Stimulated activated CD4-positive, alpha-beta T cell treated with anti-CD3 and anti-CD28 coated beads, TNF-alpha, amount 100 ng/mL, for 4 hours (primary cell): ENCODE data around the gene FOXG1.

Experiments used
- DNase-seq, 3 experiments: peaks; one replicate each; pipeline ENCODE4 v3.0.0-alpha.2; 2020; ENCODE audit warnings: low read depth in 3 of 3

FOXG1 gene

DNA sequence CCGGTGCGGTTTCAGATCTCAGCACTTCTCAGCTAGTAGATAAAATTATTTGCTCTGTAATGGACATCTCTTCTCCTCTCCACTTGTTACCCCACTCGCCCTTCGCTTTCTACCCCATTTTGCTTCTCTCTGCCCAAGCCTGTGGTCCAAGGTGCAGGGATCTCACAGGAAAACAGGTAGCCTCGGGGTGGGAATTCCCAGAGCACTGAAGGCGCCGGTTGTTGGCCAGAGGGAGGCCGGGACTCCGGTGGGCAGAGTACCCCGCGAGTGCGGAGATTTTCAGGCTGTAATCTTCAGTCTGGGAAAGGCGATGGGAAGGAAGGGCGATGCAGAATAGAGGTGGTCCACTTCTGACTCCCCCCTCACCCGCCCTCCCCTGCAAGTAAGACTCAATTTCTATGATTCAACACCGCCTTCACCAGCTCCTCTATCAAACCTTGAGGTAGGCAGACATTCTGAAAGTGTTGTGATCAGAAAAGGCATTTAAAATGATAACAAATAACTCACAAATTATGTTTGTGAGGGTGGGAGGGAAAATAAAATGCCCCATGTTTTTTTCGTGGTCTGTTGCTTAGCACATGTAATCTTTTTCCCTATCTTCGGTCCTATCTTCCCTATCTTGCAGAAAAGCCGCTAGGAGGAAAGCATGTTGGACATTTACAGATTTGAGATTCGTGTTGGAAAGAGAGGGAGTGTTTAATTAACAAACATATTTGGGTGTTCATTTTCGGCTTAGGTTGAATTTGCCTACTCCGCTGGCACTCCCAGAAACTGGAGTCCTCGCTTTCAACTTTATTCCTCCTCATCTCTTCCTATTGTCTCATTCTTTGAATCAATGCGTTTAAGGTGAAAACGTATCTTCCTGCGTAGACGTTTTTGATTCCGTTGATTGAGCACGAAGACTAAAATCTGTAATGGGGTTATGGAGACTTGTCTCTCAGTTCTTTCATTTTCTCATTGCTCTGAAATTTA is 8.5 kb downstream of the FOXG1 start:
- DNase-seq, result no peak

DNA sequence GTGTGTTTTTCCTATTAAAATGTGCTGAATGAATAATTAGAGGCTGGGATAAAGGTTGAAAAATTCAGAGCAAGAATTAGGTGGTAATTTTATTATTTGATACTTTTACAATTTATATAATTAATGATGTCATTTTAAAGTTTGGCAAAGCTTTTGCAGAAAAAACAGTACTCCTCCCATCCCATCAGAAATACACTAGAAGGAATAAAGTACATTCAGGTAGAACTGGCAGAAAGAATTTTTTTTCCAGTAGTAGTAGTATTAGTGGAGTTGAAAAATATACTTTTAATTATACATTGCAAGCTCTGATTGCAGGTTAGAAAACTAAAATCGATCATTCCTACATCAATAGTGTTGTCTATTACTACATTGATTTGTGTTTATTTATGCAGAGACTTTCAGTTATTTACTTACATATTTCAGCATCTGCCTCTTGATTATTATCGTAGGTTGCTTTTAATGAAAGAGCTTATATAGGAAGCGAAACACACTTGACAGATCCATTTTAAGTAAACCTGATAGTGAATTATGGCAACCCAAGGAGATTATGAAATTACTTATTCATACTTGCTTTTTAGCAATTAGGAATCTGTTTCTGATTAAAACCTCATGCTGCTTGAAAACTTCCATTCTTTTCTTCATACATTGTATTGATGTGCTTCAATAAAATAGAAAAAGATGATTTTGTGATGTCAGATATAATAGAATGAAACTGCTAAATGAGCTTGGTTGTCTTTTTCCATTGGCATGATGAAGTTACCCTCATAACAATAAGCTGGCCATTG is 10.1 kb downstream of the FOXG1 start:
- DNase-seq, result no peak

DNA sequence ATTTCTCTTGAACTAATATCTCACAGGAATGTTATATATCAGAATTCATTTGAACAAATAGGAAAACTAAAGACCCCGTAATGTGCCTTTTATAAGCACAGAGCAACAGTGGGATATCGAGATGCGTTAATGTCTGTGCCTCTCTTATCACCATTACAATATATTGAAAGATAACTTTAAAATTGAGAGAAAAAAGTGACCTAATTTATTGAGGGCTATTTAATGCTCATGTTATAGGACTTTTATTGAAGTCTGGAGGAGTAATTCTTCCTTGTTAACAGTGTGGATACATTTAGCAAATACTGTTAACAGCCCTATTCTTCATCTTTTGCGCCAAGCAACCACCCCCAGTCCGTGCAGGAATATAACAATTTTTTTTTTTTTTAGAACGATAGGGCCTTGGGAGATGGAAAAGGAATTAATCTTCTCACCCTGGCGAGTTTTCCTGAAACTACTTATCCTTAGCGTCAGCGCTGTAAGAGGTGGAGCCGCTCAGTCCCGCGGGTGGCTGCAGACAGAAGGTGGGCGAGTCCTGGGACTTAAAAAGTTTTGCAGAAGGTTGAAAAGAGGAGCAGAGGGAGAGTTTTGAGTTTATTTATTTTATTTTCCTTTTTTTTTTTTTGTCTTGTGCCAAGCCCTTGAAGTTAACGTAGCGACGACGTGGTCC is 11.0 kb downstream of the FOXG1 start:
- no peak for DNase-seq

DNA sequence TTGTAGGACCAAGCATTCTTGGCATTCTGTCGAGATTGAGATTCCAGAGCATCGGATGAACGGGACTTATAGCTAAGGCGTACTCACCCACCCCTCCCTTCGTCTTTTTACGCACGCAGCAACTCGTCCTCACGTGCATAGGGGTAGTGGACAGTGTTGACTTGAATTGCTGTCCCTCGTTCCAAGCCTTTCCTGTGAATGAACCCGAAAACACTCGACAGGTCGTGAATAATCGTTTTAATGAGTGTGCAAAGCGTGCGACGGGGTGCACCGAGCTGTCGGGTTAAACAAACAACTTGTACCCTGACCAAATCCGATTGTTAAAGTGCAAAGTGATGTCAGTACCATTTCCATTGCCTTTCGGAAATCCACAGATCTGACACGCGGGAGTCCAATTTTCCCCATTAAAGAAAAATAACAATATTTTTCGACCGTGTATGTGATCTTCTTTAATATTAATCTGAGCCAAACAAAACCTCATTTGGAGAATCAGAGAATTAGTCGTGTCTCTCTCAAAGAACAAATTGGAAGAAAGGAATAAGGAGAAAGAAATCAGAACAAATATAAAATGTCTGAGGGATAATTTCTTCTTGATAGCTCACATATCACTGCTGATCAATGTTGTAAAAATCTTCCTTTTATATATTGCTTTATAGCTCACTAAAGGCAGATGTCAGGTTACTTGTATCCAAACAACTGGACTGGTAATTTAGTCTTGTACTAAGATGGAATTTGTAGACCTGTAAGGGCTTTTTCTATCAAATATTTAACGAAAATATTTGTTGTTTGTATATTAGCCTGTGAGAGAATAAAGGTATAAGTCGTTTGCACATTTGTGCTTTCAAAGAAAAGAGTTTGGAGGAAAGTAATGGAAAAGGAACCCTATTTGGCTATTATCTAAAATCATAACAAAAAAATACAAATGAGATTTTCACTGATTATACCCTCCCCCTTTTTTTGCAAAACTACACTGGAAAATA is 11.8 kb downstream of the FOXG1 start:
- DNase-seq, result no peak

DNA sequence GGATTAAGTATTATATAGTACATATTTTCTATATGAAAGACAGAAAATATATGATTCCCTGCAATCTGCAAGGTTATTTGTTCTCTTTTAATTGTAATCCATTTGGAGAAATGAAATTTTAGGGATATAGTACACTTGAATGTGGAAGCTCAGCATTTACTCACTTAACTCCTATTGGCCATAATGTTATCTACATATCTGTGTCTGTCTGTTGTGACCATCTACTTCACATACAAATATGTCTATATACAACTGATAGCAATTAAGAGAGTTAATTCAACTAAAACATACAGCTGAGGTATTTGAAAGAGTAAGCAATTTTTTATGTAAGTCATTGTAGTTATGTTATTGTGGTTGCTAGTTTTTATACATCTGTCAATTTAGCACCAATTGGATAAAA is 12.9 kb downstream of the FOXG1 start:
- DNase-seq, result no peak

DNA sequence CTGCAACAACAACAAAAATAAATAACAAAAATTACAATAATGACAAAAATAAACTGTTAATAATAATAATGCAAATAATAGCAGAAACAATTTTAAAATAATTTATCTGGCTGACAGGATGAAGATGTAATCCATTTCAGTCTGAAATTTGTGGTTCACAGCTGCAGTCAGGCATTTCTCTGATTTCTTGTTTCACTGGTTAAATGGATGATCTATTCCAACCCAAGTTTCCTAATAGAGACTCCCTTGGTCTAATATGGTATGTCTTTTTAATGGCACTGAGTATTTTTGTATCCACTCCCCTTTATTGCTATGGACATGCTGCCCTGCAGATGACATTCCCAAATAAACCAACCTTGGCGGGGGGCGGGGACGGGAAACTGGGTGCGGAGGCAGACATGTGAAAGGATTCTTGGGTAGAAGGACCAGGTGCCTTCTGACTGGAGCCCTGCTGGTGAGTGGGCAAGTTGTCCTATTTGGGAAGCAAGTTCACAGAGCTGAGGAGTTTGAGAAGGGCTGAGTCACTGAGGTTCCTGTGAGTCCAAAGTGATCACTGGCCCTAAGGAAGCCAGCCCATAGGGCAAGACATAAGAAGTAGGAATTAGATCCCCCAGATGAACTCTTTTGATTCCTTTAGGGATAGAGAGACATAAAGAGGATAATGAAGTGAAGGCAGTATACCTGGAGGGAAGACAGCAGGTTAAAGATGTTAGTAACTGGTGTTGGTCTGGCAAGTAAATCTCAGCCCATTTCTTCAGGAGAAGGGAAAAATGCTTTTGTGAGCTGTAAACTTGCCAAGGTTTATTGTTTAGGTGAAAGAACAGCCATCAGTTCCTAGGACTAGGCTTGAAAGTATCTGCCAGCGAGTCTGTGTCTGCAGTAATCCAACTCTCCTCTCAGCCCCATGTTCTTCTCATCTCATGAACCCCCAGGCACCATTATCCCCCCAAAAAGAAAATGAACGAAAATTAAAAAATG is 14.5 kb downstream of the FOXG1 start:
- DNase-seq, result no peak

DNA sequence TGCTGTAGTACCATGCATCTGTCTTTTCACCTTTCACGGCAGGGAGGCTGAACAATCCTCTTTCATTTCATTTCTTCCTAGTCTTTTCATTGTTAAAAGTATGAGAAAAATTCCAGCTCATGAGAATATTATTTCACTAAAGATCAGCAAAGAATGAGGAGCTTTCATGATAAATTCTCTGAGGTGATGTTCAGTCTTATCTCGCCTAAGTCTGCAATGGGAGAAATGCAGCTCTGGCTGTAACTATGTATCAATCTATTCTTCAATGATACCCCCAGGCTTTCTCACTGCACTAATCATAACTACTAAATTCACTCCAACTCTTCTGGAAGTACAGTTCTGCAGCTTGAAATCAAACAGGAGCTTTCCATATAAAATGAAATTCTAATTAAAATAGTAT is 15.7 kb downstream of the FOXG1 start:
- no peak for DNase-seq

DNA sequence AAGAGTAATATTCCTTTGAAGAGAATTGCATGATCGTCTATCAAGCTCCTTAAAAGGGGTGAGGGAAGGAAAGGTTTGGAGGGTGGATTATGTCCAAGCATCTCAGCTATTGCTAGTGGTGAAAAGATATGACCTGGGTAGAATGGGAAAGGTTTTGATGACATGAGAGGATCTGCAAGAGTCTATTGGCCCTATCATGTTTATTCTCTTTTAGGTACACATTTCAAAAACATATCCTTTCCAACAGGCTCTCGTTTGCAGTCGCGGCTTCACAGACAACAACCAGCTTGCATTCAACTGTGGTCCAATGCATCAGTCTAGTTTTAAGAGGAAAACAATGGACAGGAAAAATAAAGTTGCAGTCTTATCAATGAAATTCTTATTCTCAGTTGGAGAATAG is 17.1 kb downstream of the FOXG1 start:
- DNase-seq, result no peak

DNA sequence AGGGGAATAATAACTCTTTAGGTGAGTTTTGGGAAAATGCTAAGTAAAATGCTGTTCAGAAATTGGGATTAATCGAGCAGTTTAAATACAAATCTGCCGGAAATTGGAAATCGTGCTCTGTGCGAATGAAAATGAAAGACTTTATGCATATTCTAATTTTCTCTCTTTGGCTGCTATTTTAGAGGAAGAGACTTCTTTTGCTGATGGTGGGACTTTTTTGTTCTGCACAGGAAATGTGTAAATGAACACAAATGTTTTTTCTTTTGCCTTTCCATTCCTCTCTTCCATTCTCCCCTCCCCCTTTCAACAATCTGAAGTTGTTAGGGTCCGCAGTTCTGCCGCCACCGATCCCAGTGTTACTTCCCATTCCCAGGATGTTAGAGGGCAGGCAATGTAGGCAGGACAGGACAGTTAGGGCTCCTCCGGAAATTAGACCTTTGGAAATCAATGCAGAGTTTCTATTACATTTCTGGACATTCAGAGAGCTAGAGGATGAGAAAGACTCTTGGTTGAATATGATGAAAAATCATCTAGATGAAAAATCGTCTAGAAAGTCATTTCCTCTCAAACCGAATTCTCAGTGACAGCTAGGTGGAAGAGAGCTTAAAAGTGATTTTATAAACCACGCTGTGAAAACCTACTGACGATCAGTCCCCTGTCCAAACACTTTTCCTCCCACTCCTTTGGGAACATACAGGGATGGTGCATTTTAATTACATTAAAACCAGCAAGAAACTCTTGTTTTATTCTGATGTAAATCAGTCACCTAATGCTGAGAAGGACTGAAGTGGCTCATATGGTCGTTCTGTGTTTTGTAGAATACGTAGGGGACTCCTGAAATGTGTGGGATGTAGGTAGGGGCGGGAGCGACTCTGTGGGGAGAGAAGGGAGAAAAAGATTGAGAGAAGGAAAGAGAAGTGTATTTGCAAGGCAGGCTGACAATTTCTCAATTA is 17.8 kb downstream of the FOXG1 start:
- no peak for DNase-seq

DNA sequence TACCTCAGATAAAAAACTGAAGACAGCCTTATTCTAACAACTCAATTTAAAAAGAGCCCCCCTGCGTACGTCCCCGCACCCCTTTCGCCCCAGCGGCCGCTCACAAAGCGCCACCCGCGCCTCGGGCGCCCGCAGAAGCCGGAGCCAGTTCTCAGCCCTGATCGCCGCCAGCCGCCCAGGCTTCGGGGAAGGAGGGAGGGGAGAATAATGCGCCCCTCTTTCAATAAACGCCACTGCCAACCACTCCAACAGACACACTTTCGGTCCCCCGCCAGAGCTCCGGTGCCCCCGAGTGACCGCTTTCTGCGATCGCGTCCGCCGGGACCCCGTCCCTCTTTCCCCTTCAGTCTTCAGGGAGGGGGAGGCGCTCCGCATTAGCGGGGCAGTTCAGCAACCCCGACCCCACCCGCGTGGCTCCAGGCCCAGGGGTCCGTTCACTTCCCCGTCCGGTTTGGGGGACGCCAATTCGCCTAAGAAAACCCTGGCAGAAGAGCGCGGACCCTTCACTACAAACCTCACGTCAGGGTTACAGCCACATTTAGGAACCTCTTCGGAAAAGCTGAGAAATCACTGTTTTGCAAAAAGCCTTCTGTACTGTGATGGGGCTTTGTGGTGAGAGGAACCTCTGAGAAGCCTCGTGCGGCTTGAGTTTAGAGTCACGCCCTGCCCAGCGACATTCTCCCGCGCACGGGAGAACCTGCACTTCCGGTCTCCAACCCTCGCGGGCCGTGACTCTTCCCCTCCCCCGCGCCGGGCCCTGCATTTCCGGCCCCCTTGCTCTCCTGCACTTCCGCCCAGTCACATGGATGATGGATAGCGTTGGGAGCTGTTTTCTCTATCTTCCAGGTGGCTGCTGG is 18.7 kb downstream of the FOXG1 start:
- DNase-seq, result no peak

DNA sequence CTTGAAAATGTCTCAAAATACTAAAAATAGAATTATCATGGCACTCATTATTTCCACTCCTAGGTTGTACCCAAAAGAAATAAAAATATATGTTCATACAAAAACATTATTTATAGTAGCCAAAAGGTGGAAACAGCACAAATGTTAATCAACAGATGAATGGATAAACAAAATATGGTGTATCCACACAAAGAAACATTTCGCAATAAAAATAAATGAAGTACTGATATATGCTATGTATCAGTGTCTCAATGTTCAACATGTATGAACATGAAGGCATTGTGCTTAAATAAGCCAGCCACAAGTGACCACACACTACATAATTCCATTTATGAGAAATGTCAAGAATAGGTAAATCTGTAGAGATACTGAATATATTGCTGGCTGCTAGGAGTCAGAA is 40.9 kb downstream of the FOXG1 start:
- DNase-seq, result no peak

DNA sequence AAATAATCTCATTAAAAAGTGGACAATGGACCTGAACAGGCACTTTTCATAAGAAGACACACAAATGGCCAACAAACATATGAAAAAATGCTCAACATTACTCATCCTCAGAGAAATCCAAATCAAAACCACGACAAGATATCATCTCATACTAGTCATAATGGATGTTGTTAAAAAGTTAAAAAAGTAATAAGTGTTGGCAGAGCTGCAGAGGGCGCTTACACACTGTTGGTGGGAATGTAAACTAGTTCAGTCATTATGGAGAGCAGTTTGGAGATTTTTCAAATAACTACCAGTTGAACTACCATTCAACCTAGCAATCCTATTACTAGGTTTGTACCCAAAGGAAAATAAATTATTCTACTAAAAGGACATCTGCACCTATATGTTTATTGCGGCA is 47.2 kb downstream of the FOXG1 start:
- no peak for DNase-seq
